Right atrium auricular region (tissue), 2 donors: ENCODE measurements around the gene ATG10. TPM values are rescaled to one million over a fixed set of nuclear protein-coding genes. Genes with fewer than 3 reads are reported as not detected.
"Not testable (repeated sequence)": the region's sequence is repeated elsewhere in the genome, so short reads cannot be mapped to it uniquely, and the experiment has no call there.

Experiments used
- DNase-seq: peaks from one replicate; pipeline ENCODE4 v3.0.0-alpha.2; 2019; ENCODE audit warnings: low spot score
- H3K27ac ChIP-seq, 2 donors: fragments of 200-600 bp; sonication (generic); 1 replicate in 1 of 2; 2 replicates in 1 of 2; pipeline ENCODE4 v1.5.1; 2016 to 2019
- H3K27me3 ChIP-seq, 2 donors: fragments of 200-600 bp; sonication (generic); one replicate each; pipeline versions ENCODE4 v1.5.1 to v1.6.0; 2017 to 2019
- H3K36me3 ChIP-seq: fragments of 200-600 bp; sonication (generic); one replicate; pipeline ENCODE4 v1.5.1; 2016
- H3K4me1 ChIP-seq, 2 donors: fragments of 200-600 bp; sonication (generic); one replicate each; pipeline versions ENCODE4 v1.5.1 to v1.6.0; 2017 to 2019
- H3K4me3 ChIP-seq, 2 donors: fragments of 200-600 bp; sonication (generic); 1 replicate in 1 of 2; 2 replicates in 1 of 2; pipeline ENCODE4 v1.5.1; 2017 to 2019; ENCODE audit warnings: mild to moderate bottlenecking in 1 of 2, moderate library complexity in 1 of 2
- H3K9me3 ChIP-seq, 2 donors: fragments of 200-600 bp; sonication (generic); one replicate each; pipeline ENCODE4 v1.5.1; 2019
- CTCF ChIP-seq, 2 donors: fragments of 200-600 bp; sonication (generic); IDR thresholded peaks; one replicate each; pipeline ENCODE4 v1.5.1; 2019; ENCODE audit warnings: antibody characterized with exemption in 2 of 2
- total RNA-seq, 2 donors: library from RNA; depleted of rRNA; stranded (reverse); fragments of >200 nt; gene quantifications; one replicate each; pipeline ENCODE4 v1.1.0, GENCODE V29; 2016

Gene ATG10
- total RNA-seq, 2 donors from 2014 or later = 4.2 to 5.6 TPM

- no peak for TF ChIP-seq CTCF (IDR thresholded peaks at IDR 0.05)
- DNase-seq = no peak
Measured at GRCh38 chr5:82046276-82046647, 74.4 kb downstream of the ATG10 start.

GRCh38 chr5:82050955-82051354 lies 79.1 kb downstream of the ATG10 start:
- Histone ChIP-seq H3K4me1 (no peaks in the 10 kb centered on the region), H3K9me3 (no peaks in the 10 kb centered on the region), H3K4me3 (no peak overlapping the region), H3K27me3 (no peaks in the 10 kb centered on the region), H3K27ac (no peak overlapping the region), H3K36me3 (no peaks in the 10 kb centered on the region)
- DNase-seq = no peak
- TF ChIP-seq CTCF (IDR thresholded peaks at IDR 0.05) = no peak

More at GRCh38 chr5:82046276-82046647, 74.4 kb downstream of the ATG10 start:
- H3K27me3 ChIP-seq = no peaks in the 10 kb centered on the region
- H3K4me3 ChIP-seq = no peak overlapping the region
- H3K9me3 ChIP-seq = no peaks in the 10 kb centered on the region
- no peaks in the 10 kb centered on the region for H3K4me1 ChIP-seq
- H3K27ac ChIP-seq = no peak overlapping the region
- H3K36me3 ChIP-seq = no peaks in the 10 kb centered on the region

- Histone ChIP-seq H3K27me3 (no peaks in the 10 kb centered on the region), H3K36me3 (no peaks in the 10 kb centered on the region), H3K9me3 (no peaks in the 10 kb centered on the region), H3K4me3 (no peak overlapping the region), H3K4me1 (no peaks in the 10 kb centered on the region), H3K27ac (no peak overlapping the region)
- TF ChIP-seq CTCF (IDR thresholded peaks at IDR 0.05) = no peak
- DNase-seq = no peak
Measured at GRCh38 chr5:82054004-82054710, 82.3 kb downstream of the ATG10 start.

GRCh38 chr5:82057051-82057450 lies 85.2 kb downstream of the ATG10 start:
- no peaks in the 10 kb centered on the region for H3K9me3 ChIP-seq
- H3K36me3 ChIP-seq = no peaks in the 10 kb centered on the region
- H3K27ac ChIP-seq = no peak overlapping the region
- no peak overlapping the region for H3K4me3 ChIP-seq
- no peaks in the 10 kb centered on the region for H3K4me1 ChIP-seq
- TF ChIP-seq CTCF (IDR thresholded peaks at IDR 0.05) = no peak
- no peak for DNase-seq
- H3K27me3 ChIP-seq = no peaks in the 10 kb centered on the region

GRCh38 chr5:82058710-82059109 lies 86.9 kb downstream of the ATG10 start:
- DNase-seq = no peak
- no peak overlapping the region for H3K27ac ChIP-seq
- H3K27me3 ChIP-seq = no peaks in the 10 kb centered on the region
- no peaks in the 10 kb centered on the region for H3K9me3 ChIP-seq
- H3K4me1 ChIP-seq = no peaks in the 10 kb centered on the region
- H3K36me3 ChIP-seq = no peaks in the 10 kb centered on the region
- H3K4me3 ChIP-seq = no peak overlapping the region
- TF ChIP-seq CTCF (IDR thresholded peaks at IDR 0.05) = no peak

- Histone ChIP-seq H3K4me1 (no peaks in the 10 kb centered on the region), H3K27ac (no peak overlapping the region), H3K36me3 (no peaks in the 10 kb centered on the region), H3K27me3 (no peaks in the 10 kb centered on the region), H3K9me3 (no peaks in the 10 kb centered on the region), H3K4me3 (no peak overlapping the region)
- DNase-seq = no peak
- no peak for TF ChIP-seq CTCF (IDR thresholded peaks at IDR 0.05)
Measured at GRCh38 chr5:82066791-82067190, 95.0 kb downstream of the ATG10 start.

- not testable (repeated sequence) for H3K36me3 ChIP-seq, H3K9me3 ChIP-seq, H3K4me1 ChIP-seq, H3K4me3 ChIP-seq, H3K27ac ChIP-seq, H3K27me3 ChIP-seq, DNase-seq
Measured at GRCh38 chr5:82068042-82068441, 96.2 kb downstream of the ATG10 start.
